NCI-H1092 treated with DMSO at 0.1 percent for 48 hours (cell line): ENCODE measurements around the gene OLA1.
"Not testable (repeated sequence)": the region's sequence is repeated elsewhere in the genome, so short reads cannot be mapped to it uniquely, and the experiment has no call there.

ENCODE experiments used
- DNase-seq: peaks from one replicate; lab custom pipeline; 2025; lab: John Stamatoyannopoulos, UW

The OLA1 gene

GRCh38 chr2:174248187-174248997 lies at the start of gene OLA1:
Gene OLA1, minus strand, starts transcription at chr2:174248532. Its CDS starts 1,717 bp downstream, at chr2:174246815.
- DNase-seq = peak; percentile 92

GRCh38 chr2:174292908-174293307 lies 44.6 kb upstream of the OLA1 start:
- no peak for DNase-seq

GRCh38 chr2:174286172-174286571 lies 37.8 kb upstream of the OLA1 start:
- no peak for DNase-seq

GRCh38 chr2:174282441-174282840 lies 34.1 kb upstream of the OLA1 start:
- no peak for DNase-seq

GRCh38 chr2:174281736-174282135 lies 33.4 kb upstream of the OLA1 start:
- no peak for DNase-seq

- no peak for DNase-seq
Measured at GRCh38 chr2:174280596-174280995, 32.3 kb upstream of the OLA1 start.

- DNase-seq = not testable (repeated sequence)
Measured at GRCh38 chr2:174270263-174270662, 21.9 kb upstream of the OLA1 start.

- DNase-seq = no peak
Measured at GRCh38 chr2:174266288-174266687, 18.0 kb upstream of the OLA1 start.

- DNase-seq = no peak
Measured at GRCh38 chr2:174263997-174264396, 15.7 kb upstream of the OLA1 start.

GRCh38 chr2:174259981-174260380 lies 11.6 kb upstream of the OLA1 start:
- DNase-seq = no peak

- no peak for DNase-seq
Measured at GRCh38 chr2:174254267-174254666, 5.9 kb upstream of the OLA1 start.

GRCh38 chr2:174248998-174249592 lies 763 bp upstream of the OLA1 start:
- DNase-seq = no peak

GRCh38 chr2:174247474-174248186 lies 702 bp downstream of the OLA1 start:
- DNase-seq = peak; percentile 52

GRCh38 chr2:174246944-174247381 lies 1.4 kb downstream of the OLA1 start:
- DNase-seq = no peak

- not testable (repeated sequence) for DNase-seq
Measured at GRCh38 chr2:174245628-174246027, 2.7 kb downstream of the OLA1 start.

GRCh38 chr2:174245065-174245464 lies 3.3 kb downstream of the OLA1 start:
- DNase-seq = no peak

- DNase-seq = no peak
Measured at GRCh38 chr2:174243812-174244211, 4.5 kb downstream of the OLA1 start.

GRCh38 chr2:174240097-174240496 lies 8.2 kb downstream of the OLA1 start:
- DNase-seq = no peak

GRCh38 chr2:174236429-174236828 lies 11.9 kb downstream of the OLA1 start:
- DNase-seq = no peak

GRCh38 chr2:174235680-174236079 lies 12.7 kb downstream of the OLA1 start:
- no peak for DNase-seq

- DNase-seq = no peak
Measured at GRCh38 chr2:174233771-174234275, 14.5 kb downstream of the OLA1 start.

GRCh38 chr2:174227748-174228147 lies 20.6 kb downstream of the OLA1 start:
- DNase-seq = no peak
